DOHH2 (cell line): ENCODE measurements around the gene FILIP1L.

ENCODE experiments used
- H3F3A ChIP-seq: fragments of 200-600 bp; sonication (generic), shearing (Covaris generic); 2 replicates; pipeline ENCODE4 v1.6.0; 2016; ENCODE audit warnings: antibody characterized with exemption, mild to moderate bottlenecking; ENCODE audit not compliant: control insufficient read depth, insufficient read depth
- H3K27ac ChIP-seq: fragments of 200-600 bp; sonication (generic); 2 replicates; pipeline ENCODE4 v1.5.1; 2014; ENCODE audit warnings: low read depth, mild to moderate bottlenecking, low read length, moderate library complexity
- H3K27me3 ChIP-seq: fragments of 200-600 bp; sonication (generic); 2 replicates; pipeline ENCODE4 v1.6.1; 2014; ENCODE audit warnings: mild to moderate bottlenecking, low read length, mixed read lengths; ENCODE audit not compliant: control insufficient read depth
- H3K36me3 ChIP-seq: fragments of 200-600 bp; sonication (generic); 2 replicates; pipeline ENCODE4 v1.6.1; 2014; ENCODE audit warnings: mild to moderate bottlenecking, low read length, moderate library complexity, mixed read lengths; ENCODE audit not compliant: control insufficient read depth
- H3K4me1 ChIP-seq: fragments of 200-600 bp; sonication (generic); 2 replicates; pipeline ENCODE4 v1.6.1; 2014; ENCODE audit warnings: mild to moderate bottlenecking, low read length, mixed read lengths; ENCODE audit not compliant: control insufficient read depth
- H3K4me2 ChIP-seq: fragments of 200-600 bp; sonication (generic); 2 replicates; pipeline ENCODE4 v1.6.0; 2014; ENCODE audit warnings: mild to moderate bottlenecking, low read length, moderate library complexity
- H3K4me3 ChIP-seq: fragments of 200-600 bp; sonication (generic); 2 replicates; pipeline ENCODE4 v1.5.1; 2014; ENCODE audit warnings: mild to moderate bottlenecking, low read length, mixed read lengths
- H3K79me2 ChIP-seq: fragments of 200-600 bp; sonication (generic); 2 replicates; pipeline ENCODE4 v1.6.1; 2014; ENCODE audit warnings: mild to moderate bottlenecking, low read length, mixed read lengths; ENCODE audit not compliant: control insufficient read depth
- H3K9me2 ChIP-seq: fragments of 200-600 bp; sonication (generic); replicated peaks from 2 replicates; pipeline ENCODE4 v1.6.1; 2014; ENCODE audit warnings: mild to moderate bottlenecking, low read length, mixed read lengths; ENCODE audit not compliant: control insufficient read depth
- H3K9me3 ChIP-seq: fragments of 200-600 bp; sonication (generic); 2 replicates; pipeline ENCODE4 v1.6.1; 2014; ENCODE audit warnings: antibody characterized with exemption, low read length, mixed read lengths; ENCODE audit not compliant: control insufficient read depth, insufficient read depth
- H4K20me1 ChIP-seq: fragments of 200-600 bp; sonication (generic); 2 replicates; pipeline ENCODE4 v1.6.0; 2014; ENCODE audit warnings: low read depth, mild to moderate bottlenecking, antibody characterized with exemption, low read length, moderate library complexity; ENCODE audit not compliant: control insufficient read depth, insufficient read depth
- EZH2phosphoT487 ChIP-seq: fragments of 200-600 bp; sonication (generic); IDR thresholded peaks from 2 replicates; pipeline ENCODE4 v1.6.1; 2017; ENCODE audit warnings: borderline replicate concordance, mild to moderate bottlenecking, antibody characterized with exemption, low read length, moderate library complexity, mixed read lengths
- TF ChIP-seq, protein P1 (sequence below): fragments of 200-600 bp; sonication (generic); IDR thresholded peaks from one replicate; pipeline ENCODE4 v1.5.1; 2014; ENCODE audit warnings: antibody characterized with exemption, mild to moderate bottlenecking, low read depth, low read length; ENCODE audit not compliant: poor library complexity, severe bottlenecking

Gene FILIP1L

DNA sequence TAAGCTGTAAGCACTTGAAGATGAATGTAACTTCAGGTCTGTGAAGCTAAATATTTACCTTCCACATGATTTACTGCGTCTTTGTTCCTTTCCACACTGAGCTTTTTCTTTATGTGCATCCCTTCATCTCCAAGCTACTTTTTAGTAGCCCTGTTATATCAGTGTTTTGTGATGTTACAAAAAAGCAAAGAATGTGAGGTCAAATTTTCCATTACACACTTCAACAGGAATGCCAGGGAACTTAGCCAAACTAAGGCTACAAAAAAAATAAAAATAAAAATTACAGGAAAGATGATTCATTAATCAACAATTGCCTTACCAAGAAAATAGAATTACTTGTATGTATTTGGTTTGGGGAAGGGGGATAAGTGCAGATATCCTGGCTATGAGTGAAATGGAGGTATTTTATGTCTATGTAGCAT, 73.0 kb downstream of the FILIP1L start:
- TF ChIP-seq EZH2phosphoT487, result no peak
- TF ChIP-seq, protein P1, sequence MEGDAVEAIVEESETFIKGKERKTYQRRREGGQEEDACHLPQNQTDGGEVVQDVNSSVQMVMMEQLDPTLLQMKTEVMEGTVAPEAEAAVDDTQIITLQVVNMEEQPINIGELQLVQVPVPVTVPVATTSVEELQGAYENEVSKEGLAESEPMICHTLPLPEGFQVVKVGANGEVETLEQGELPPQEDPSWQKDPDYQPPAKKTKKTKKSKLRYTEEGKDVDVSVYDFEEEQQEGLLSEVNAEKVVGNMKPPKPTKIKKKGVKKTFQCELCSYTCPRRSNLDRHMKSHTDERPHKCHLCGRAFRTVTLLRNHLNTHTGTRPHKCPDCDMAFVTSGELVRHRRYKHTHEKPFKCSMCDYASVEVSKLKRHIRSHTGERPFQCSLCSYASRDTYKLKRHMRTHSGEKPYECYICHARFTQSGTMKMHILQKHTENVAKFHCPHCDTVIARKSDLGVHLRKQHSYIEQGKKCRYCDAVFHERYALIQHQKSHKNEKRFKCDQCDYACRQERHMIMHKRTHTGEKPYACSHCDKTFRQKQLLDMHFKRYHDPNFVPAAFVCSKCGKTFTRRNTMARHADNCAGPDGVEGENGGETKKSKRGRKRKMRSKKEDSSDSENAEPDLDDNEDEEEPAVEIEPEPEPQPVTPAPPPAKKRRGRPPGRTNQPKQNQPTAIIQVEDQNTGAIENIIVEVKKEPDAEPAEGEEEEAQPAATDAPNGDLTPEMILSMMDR, result no peak
- Histone ChIP-seq H3K4me1 (peaks cover 31% of the 10 kb centered on the region), H3F3A (peaks cover 8% of the 10 kb centered on the region; the same call in 1 of the 2 replicates), H3K27me3 (no peaks in the 10 kb centered on the region), H3K4me3 (no peak overlapping the region), H3K4me2 (no peak overlapping the region), H3K27ac (no peak overlapping the region), H3K9me2 (no peaks in the 10 kb centered on the region), H3K79me2 (no peaks in the 10 kb centered on the region), H3K36me3 (no peaks in the 10 kb centered on the region), H4K20me1 (peaks cover 7% of the 10 kb centered on the region; the same call in 1 of the 2 replicates), H3K9me3 (no peaks in the 10 kb centered on the region)

DNA sequence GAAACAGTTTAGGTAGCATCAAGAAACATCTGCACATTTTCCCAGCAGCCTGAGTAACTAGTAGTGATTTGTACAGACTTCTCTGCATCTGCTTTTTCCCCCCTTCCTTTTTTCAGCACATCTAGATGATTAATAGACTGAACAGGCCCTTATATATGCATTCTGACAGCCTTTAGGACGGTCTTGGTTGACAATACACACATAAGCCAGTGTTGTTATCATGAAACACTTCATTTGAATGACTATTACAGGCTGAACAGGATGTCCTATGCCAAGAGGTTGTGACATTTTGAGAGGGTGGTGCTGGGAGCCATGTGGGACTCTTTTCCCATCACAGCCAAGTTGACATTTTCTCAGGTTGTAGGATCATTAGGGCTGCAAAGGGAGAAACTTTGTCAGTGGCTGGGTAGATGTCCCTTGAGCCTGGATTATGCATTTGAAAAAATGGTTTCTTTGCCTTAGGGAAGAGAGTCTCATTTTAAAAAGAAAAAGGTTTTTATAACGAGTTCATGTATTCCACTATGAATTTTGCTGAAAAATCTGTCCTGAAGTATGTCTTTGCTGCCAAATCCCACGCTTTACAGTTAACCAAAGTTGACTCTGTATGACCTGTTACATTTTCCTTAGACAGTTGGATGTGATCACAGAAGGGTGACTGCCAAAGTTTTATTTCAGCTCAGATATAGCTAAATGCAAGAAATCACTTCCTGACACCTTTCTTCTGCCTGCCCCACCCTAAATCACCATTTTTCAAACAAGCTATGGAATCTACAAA, 73.7 kb downstream of the FILIP1L start:
- Histone ChIP-seq H3K27ac (no peak overlapping the region), H3K27me3 (no peaks in the 10 kb centered on the region), H3K79me2 (no peaks in the 10 kb centered on the region), H3K9me2 (no peaks in the 10 kb centered on the region), H3K4me1 (peaks cover 31% of the 10 kb centered on the region), H3K4me2 (no peak overlapping the region), H3K4me3 (no peak overlapping the region), H3K9me3 (no peaks in the 10 kb centered on the region), H3F3A (peaks cover 8% of the 10 kb centered on the region; the same call in 1 of the 2 replicates), H4K20me1 (peaks cover 7% of the 10 kb centered on the region; the same call in 1 of the 2 replicates), H3K36me3 (no peaks in the 10 kb centered on the region)
- TF ChIP-seq EZH2phosphoT487, result no peak
- TF ChIP-seq, protein P1, result no peak

DNA sequence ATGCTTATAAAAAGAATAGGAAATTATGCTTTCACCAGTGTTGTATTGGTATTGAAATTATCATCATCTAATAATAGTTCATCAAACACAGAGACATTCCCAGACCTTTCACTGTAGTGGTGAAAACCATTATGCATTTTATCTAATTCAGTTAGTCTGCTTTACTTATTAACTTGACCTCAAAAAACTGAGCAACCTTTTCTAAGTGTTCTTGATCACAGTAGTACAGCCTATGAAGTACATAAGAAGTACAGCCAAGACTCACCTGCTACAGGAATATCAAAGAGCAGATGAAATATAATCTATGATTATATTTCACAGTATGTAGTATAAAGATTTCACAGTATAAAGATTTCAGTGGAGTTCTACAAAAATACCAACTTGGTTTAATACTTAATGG, 75.2 kb downstream of the FILIP1L start:
- Histone ChIP-seq H3K4me1 (peaks cover 20% of the 10 kb centered on the region), H3K36me3 (no peaks in the 10 kb centered on the region), H3K27ac (no peak overlapping the region), H3K9me2 (no peaks in the 10 kb centered on the region), H3F3A (peaks cover 5% of the 10 kb centered on the region; the same call in 1 of the 2 replicates), H3K4me2 (no peak overlapping the region), H3K4me3 (no peak overlapping the region), H4K20me1 (0 out of 2 replicates have a peak, but pooled peaks cover 3% of the 10 kb centered on the region), H3K9me3 (no peaks in the 10 kb centered on the region), H3K27me3 (no peaks in the 10 kb centered on the region), H3K79me2 (no peaks in the 10 kb centered on the region)
- TF ChIP-seq EZH2phosphoT487, result no peak
- TF ChIP-seq, protein P1, result no peak
